ENCODE data around the gene RASGRP3. TPM values are rescaled to one million over a fixed set of nuclear protein-coding genes. Genes with fewer than 3 reads are reported as not detected.

The RASGRP3 gene
- polyA plus RNA-seq, 1 of the 3 experiments (the other 2 are of a cell fraction), result 72.5 TPM

DNA sequence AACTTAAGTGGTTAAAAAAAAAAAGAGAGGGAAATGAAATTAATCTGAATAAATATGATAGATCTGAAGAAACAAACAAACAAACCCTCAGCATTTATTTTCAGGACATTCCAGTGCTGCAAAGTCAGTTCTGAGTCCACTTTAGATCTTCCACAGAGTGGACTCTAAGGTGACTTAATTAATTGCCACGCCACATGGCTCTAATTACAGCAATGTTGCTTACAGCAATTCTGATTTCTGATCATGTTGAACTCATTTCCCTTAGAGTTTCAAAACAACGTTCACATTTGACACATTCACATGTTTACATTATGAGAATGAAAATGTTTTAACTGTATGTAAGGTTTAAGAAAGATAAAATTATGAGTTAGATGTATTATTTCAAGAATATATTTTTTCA, 38.6 kb upstream of the RASGRP3 start:
- ChIA-PET POLR2A (no interaction called here), CTCF (interaction anchor here (0.9 kb wide), 1 partner anchor 146 kb away, joined by 3 read pairs; no protein-coding TSS in a partner anchor)
- no peaks in the 10 kb centered on the region for H4K20me1 ChIP-seq (ENCODE audit: insufficient read depth)
- no peaks in the 10 kb centered on the region for H3K9me2 ChIP-seq
- H3K27ac ChIP-seq (ENCODE audit: low read depth in 2 of 2, low read length in 1 of 2), result peak overlapping the region; percentile 81 to 92; a peak in 3 of 4 replicates
- peaks cover 0 to 9% of the 10 kb centered on the region in 2 experiments; a peak in 2 of 4 replicates for H3K4me1 ChIP-seq (ENCODE audit: control insufficient read depth in 1 of 2, insufficient read depth in 2 of 2, low read depth in 1 of 2, low read length in 1 of 2)
- peak overlapping the region in 1 of 2 experiments; percentile 6; a peak in 2 of 4 replicates for H3K4me3 ChIP-seq (ENCODE audit: low read depth in 2 of 2, low read length in 1 of 2)
- WGBS (ENCODE audit: low lambda C conversion rate), result 26% methylated on average over 2 of the region's 2 CpGs
- H3K79me2 ChIP-seq (ENCODE audit: insufficient read depth), result peaks cover 9% of the 10 kb centered on the region; the same call in 1 of the 2 replicates
- H3K4me2 ChIP-seq, result peak overlapping the region; percentile 65
- H3K36me3 ChIP-seq (replicated peaks in 1 of 2; ENCODE audit: control insufficient read depth in 1 of 2, insufficient read depth in 2 of 2, low read length in 1 of 2), result no peaks in the 10 kb centered on the region
- peak overlapping the region; percentile 60 for H3K9ac ChIP-seq
- H2AFZ ChIP-seq (ENCODE audit: low read depth), result no peak overlapping the region
- TF ChIP-seq TEAD4 (IDR thresholded peaks at IDR 0.05; ENCODE audit: borderline replicate concordance, insufficient read depth) (no peak), SIN3A (IDR thresholded peaks at IDR 0.05; ENCODE audit: borderline replicate concordance, low read depth, low read length) (no peak), MXI1 (IDR thresholded peaks at IDR 0.05; ENCODE audit: low read depth, low read length) (no peak), RAD21 (IDR thresholded peaks at IDR 0.05; ENCODE audit: low read length) (no peak), NRF1 (IDR thresholded peaks at IDR 0.05; ENCODE audit: low read depth, low read length) (no peak), ELF1 (IDR thresholded peaks at IDR 0.05) (no peak), FOSL2 (IDR thresholded peaks at IDR 0.05; ENCODE audit: borderline replicate concordance, low read depth) (no peak), CHD2 (IDR thresholded peaks at IDR 0.05; ENCODE audit: low read length, partially characterized antibody) (no peak), YY1 (IDR thresholded peaks at IDR 0.05; ENCODE audit: low read depth) (no peak), EZH2phosphoT487 (IDR thresholded peaks at IDR 0.05; ENCODE audit: borderline replicate concordance, low read depth) (no peak), FOXJ3 (CRISPR knock-in tag; IDR thresholded peaks at IDR 0.05) (no peak), RXRA (IDR thresholded peaks at IDR 0.05; ENCODE audit: borderline replicate concordance, low read depth) (no peak), SMC3 (IDR thresholded peaks at IDR 0.05; ENCODE audit: low read depth, low read length) (no peak)
- TF ChIP-seq, protein P1, sequence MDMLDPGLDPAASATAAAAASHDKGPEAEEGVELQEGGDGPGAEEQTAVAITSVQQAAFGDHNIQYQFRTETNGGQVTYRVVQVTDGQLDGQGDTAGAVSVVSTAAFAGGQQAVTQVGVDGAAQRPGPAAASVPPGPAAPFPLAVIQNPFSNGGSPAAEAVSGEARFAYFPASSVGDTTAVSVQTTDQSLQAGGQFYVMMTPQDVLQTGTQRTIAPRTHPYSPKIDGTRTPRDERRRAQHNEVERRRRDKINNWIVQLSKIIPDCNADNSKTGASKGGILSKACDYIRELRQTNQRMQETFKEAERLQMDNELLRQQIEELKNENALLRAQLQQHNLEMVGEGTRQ (IDR thresholded peaks at IDR 0.05; ENCODE audit: borderline replicate concordance, low read depth, low read length), result no peak
- TF ChIP-seq, protein P2, sequence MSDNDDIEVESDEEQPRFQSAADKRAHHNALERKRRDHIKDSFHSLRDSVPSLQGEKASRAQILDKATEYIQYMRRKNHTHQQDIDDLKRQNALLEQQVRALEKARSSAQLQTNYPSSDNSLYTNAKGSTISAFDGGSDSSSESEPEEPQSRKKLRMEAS (IDR thresholded peaks at IDR 0.05; ENCODE audit: low read depth), result no peak
- TF ChIP-seq, protein P3, sequence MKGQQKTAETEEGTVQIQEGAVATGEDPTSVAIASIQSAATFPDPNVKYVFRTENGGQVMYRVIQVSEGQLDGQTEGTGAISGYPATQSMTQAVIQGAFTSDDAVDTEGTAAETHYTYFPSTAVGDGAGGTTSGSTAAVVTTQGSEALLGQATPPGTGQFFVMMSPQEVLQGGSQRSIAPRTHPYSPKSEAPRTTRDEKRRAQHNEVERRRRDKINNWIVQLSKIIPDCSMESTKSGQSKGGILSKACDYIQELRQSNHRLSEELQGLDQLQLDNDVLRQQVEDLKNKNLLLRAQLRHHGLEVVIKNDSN (IDR thresholded peaks at IDR 0.05; ENCODE audit: borderline replicate concordance, low read depth), result no peak
- H3K27me3 ChIP-seq (ENCODE audit: insufficient read depth), result no peaks in the 10 kb centered on the region
- no peaks in the 10 kb centered on the region for H3K9me3 ChIP-seq
- no peak for DNase-seq
- peaks cover 31% of the 10 kb centered on the region for H3F3A ChIP-seq (replicated peaks; ENCODE audit: insufficient read depth)

All from SK-N-SH (cell line).